Fibroblast of lung (primary cell): Measurements from ENCODE around the gene MS4A15. TPM values are rescaled to one million over a fixed set of nuclear protein-coding genes. Genes with fewer than 3 reads are reported as not detected.

Experiments
- DNase-seq, 2 donors: peaks; one replicate each; pipeline versions ENCODE4 v3.0.0 to v3.0.0-alpha.2; 2010; ENCODE audit warnings: low read depth in 2 of 2
- H2AFZ ChIP-seq: 2 replicates; pipeline ENCODE4 v1.5.1; 2012; ENCODE audit warnings: low read length, control low read depth, inconsistent platforms
- H3K27ac ChIP-seq: 2 replicates; pipeline ENCODE4 v1.5.1; 2011; ENCODE audit warnings: low read length, control low read depth; ENCODE audit not compliant: insufficient read depth
- H3K27me3 ChIP-seq: 2 replicates; pipeline ENCODE4 v1.5.1; 2011; ENCODE audit warnings: mild to moderate bottlenecking, low read length; ENCODE audit not compliant: control insufficient read depth, insufficient read depth
- H3K36me3 ChIP-seq: 2 replicates; pipeline ENCODE4 v1.5.1; 2011; ENCODE audit warnings: low read length; ENCODE audit not compliant: control insufficient read depth, insufficient read depth
- H3K4me1 ChIP-seq: 2 replicates; pipeline ENCODE4 v1.5.1; 2011; ENCODE audit warnings: low read length; ENCODE audit not compliant: control insufficient read depth, insufficient read depth; ENCODE audit errors: extremely low read depth
- H3K4me2 ChIP-seq: 2 replicates; pipeline ENCODE4 v1.5.1; 2011; ENCODE audit warnings: low read length, control low read depth; ENCODE audit not compliant: insufficient read depth; ENCODE audit errors: extremely low read depth
- H3K4me3 ChIP-seq, 4 experiments: fragments of 200-600 bp in 1 of 4; sonication (generic) in 1 of 4; replicated peaks in 1 of 4; 2 replicates each; pipeline ENCODE4 v1.5.1; 2011 to 2016; ENCODE audit warnings: low read length in 4 of 4, low read depth in 3 of 4, mild to moderate bottlenecking in 3 of 4, control low read depth in 2 of 4, inconsistent platforms in 1 of 4, mixed read lengths in 1 of 4; ENCODE audit not compliant: insufficient read depth in 1 of 4; ENCODE audit errors: control extremely low read depth in 1 of 4
- H3K79me2 ChIP-seq: 2 replicates; pipeline ENCODE4 v1.5.1; 2012; ENCODE audit warnings: mild to moderate bottlenecking, low read length, inconsistent platforms; ENCODE audit not compliant: control insufficient read depth, insufficient read depth
- H3K9ac ChIP-seq: 2 replicates; pipeline ENCODE4 v1.5.1; 2011; ENCODE audit warnings: mild to moderate bottlenecking, low read length, control low read depth; ENCODE audit not compliant: insufficient read depth
- H3K9me3 ChIP-seq: 2 replicates; pipeline ENCODE4 v1.5.1; 2012; ENCODE audit warnings: low read depth, low read length; ENCODE audit not compliant: control insufficient read depth, insufficient read depth
- H4K20me1 ChIP-seq: 2 replicates; pipeline ENCODE4 v1.5.1; 2011; ENCODE audit warnings: low read length; ENCODE audit not compliant: control insufficient read depth, insufficient read depth; ENCODE audit errors: extremely low read depth
- CTCF ChIP-seq, 2 donors: IDR thresholded peaks in 1 of 2; conservative IDR thresholded peaks in 1 of 2; 1 replicate in 1 of 2; 2 replicates in 1 of 2; pipeline ENCODE4 v1.5.1; 2011 to 2012; ENCODE audit warnings: low read length in 2 of 2, control low read depth in 1 of 2, inconsistent platforms in 1 of 2, low read depth in 1 of 2, mild to moderate bottlenecking in 1 of 2
- EZH2 ChIP-seq: IDR thresholded peaks from 2 replicates; pipeline ENCODE4 v1.5.1; 2012; ENCODE audit warnings: low read length, control low read depth, mild to moderate bottlenecking; ENCODE audit errors: missing control alignments
- polyA plus RNA-seq, 2 donors: library from polyadenylated mRNA; depleted of rRNA in 1 of 2; stranded (reverse) in 1 of 2; unstranded in 1 of 2; fragments of >200 nt; gene quantifications; 2 replicates each; pipeline ENCODE4 v1.2.1, GENCODE V29; 2011 to 2012; ENCODE audit warnings: missing spikeins in 1 of 2
- total RNA-seq: library from RNA; depleted of rRNA; stranded (reverse); fragments of >200 nt; gene quantifications from 2 replicates; pipeline ENCODE4 v1.2.1, GENCODE V29; 2014

The MS4A15 gene
- total and polyA plus RNA-seq, 2 donors (not counting 1 experiment from before 2014, with no cell fraction given) = not detected

- Histone ChIP-seq H3K4me1 (no peaks in the 10 kb centered on the region), H3K9ac (no peak overlapping the region), H3K27me3 (no peaks in the 10 kb centered on the region), H3K4me2 (no peak overlapping the region), H3K9me3 (no peaks in the 10 kb centered on the region), H3K36me3 (no peaks in the 10 kb centered on the region), H4K20me1 (no peaks in the 10 kb centered on the region), H2AFZ (no peak overlapping the region), H3K27ac (no peak overlapping the region), H3K4me3 (no peak overlapping the region), H3K79me2 (no peaks in the 10 kb centered on the region)
- TF ChIP-seq CTCF (conservative IDR thresholded peaks at IDR 0.05 in 1 of 2, IDR thresholded peaks at IDR 0.05 in 1 of 2; ENCODE audit: low read depth in 1 of 2, low read length in 2 of 2) (no peak), EZH2 (no peak)
- no peak for DNase-seq
These were observed 15.2 kb upstream of the MS4A15 start for GRCh38 chr11:60741421-60741820.

GRCh38 chr11:60743058-60743457 is 13.6 kb upstream of the MS4A15 start:
- no peak for TF ChIP-seq EZH2
- TF ChIP-seq CTCF (conservative IDR thresholded peaks at IDR 0.05 in 1 of 2, IDR thresholded peaks at IDR 0.05 in 1 of 2; ENCODE audit: low read depth in 1 of 2, low read length in 2 of 2) = no peak
- Histone ChIP-seq H2AFZ (no peak overlapping the region), H3K4me1 (no peaks in the 10 kb centered on the region), H3K4me3 (no peak overlapping the region), H4K20me1 (no peaks in the 10 kb centered on the region), H3K9ac (no peak overlapping the region), H3K27ac (no peak overlapping the region), H3K79me2 (no peaks in the 10 kb centered on the region), H3K4me2 (no peak overlapping the region), H3K27me3 (no peaks in the 10 kb centered on the region), H3K9me3 (no peaks in the 10 kb centered on the region), H3K36me3 (no peaks in the 10 kb centered on the region)
- DNase-seq = no peak

GRCh38 chr11:60744114-60744513 is 12.6 kb upstream of the MS4A15 start:
- Histone ChIP-seq H2AFZ (no peak overlapping the region), H3K36me3 (no peaks in the 10 kb centered on the region), H3K9ac (no peak overlapping the region), H3K4me1 (no peaks in the 10 kb centered on the region), H3K27me3 (no peaks in the 10 kb centered on the region), H3K4me3 (no peak overlapping the region), H3K79me2 (no peaks in the 10 kb centered on the region), H3K9me3 (no peaks in the 10 kb centered on the region), H3K4me2 (no peak overlapping the region), H3K27ac (no peak overlapping the region), H4K20me1 (no peaks in the 10 kb centered on the region)
- TF ChIP-seq CTCF (conservative IDR thresholded peaks at IDR 0.05 in 1 of 2, IDR thresholded peaks at IDR 0.05 in 1 of 2; ENCODE audit: low read depth in 1 of 2, low read length in 2 of 2) (no peak), EZH2 (no peak)
- no peak for DNase-seq
